B cell (primary cell): ENCODE data around the gene CDCA5. TPM values are rescaled to one million over a fixed set of nuclear protein-coding genes. Genes with fewer than 3 reads are reported as not detected.
A peak's percentile ranks its signal among the peaks of the same experiment; 100 is the strongest.

Experiments used
- ATAC-seq: fragments of 200-7000 bp; cut with Tn5 transposase; one replicate; pipeline ENCODE4 v1.10.0; 2021; ENCODE audit warnings: low read depth, mild to moderate bottlenecking, moderate number of reproducible peaks, moderate library complexity
- CTCF ChIA-PET: fragments of 350-600 bp; sonication (Branson Sonifier 250); formaldehyde crosslinking; loops from one replicate; lab custom pipeline; 2021; ENCODE audit warnings: antibody characterized with exemption, inconsistent platforms; lab: Charles Lee
- POLR2A ChIA-PET: fragments of 350-600 bp; sonication (Branson Sonifier 250); formaldehyde crosslinking; loops from one replicate; lab custom pipeline; 2021; ENCODE audit warnings: antibody characterized with exemption; lab: Charles Lee
- DNase-seq: peaks from one replicate; pipeline ENCODE4 v3.0.0; 2013
- H2AFZ ChIP-seq: 2 replicates; pipeline ENCODE4 v1.6.1; 2012; ENCODE audit warnings: mild to moderate bottlenecking, low read depth, low read length; ENCODE audit not compliant: insufficient read depth, poor library complexity, severe bottlenecking
- H3K27ac ChIP-seq, 2 donors: 1 replicate in 1 of 2; 2 replicates in 1 of 2; pipeline ENCODE4 v1.5.1; 2012 to 2013; ENCODE audit warnings: low read length in 2 of 2, mild to moderate bottlenecking in 2 of 2, moderate library complexity in 1 of 2
- H3K27me3 ChIP-seq, 4 experiments: fragments of 200-600 bp in 1 of 4; sonication (generic) in 1 of 4; replicated peaks in 1 of 4; 1 replicate in 2 of 4; 2 replicates in 2 of 4; pipeline versions ENCODE4 v1.6.1 to v1.7.0; 2013 to 2016; ENCODE audit warnings: low read length in 3 of 4, mild to moderate bottlenecking in 2 of 4, mixed read lengths in 1 of 4, moderate library complexity in 1 of 4; ENCODE audit not compliant: insufficient read depth in 4 of 4, control insufficient read depth in 3 of 4; ENCODE audit errors: control extremely low read depth in 1 of 4
- H3K36me3 ChIP-seq, 2 experiments: replicated peaks in 1 of 2; 1 replicate in 1 of 2; 2 replicates in 1 of 2; pipeline versions ENCODE4 v1.6.1 to v1.7.1; 2013; ENCODE audit warnings: low read length in 1 of 2; ENCODE audit not compliant: insufficient read depth in 2 of 2, control insufficient read depth in 1 of 2; ENCODE audit errors: control extremely low read depth in 1 of 2, extremely low read depth in 1 of 2
- H3K4me1 ChIP-seq, 2 donors: fragments of 200-600 bp in 1 of 2; sonication (generic) in 1 of 2; 1 replicate in 1 of 2; 2 replicates in 1 of 2; pipeline versions ENCODE4 v1.5.1 to v1.6.1; 2013 to 2017; ENCODE audit warnings: low read length in 2 of 2; ENCODE audit not compliant: control insufficient read depth in 2 of 2, insufficient read depth in 2 of 2
- H3K4me2 ChIP-seq: replicated peaks from 2 replicates; pipeline ENCODE3; 2012; ENCODE audit warnings: mild to moderate bottlenecking, low read depth, low read length; ENCODE audit not compliant: poor library complexity, severe bottlenecking
- H3K4me3 ChIP-seq, 5 experiments: fragments of 200-600 bp in 1 of 5; sonication (generic) in 1 of 5; 1 replicate in 3 of 5; 2 replicates in 2 of 5; pipeline versions ENCODE4 v1.5.1 to v1.7.0; 2011 to 2016; ENCODE audit warnings: low read length in 4 of 5, mild to moderate bottlenecking in 4 of 5, low read depth in 2 of 5, control low read depth in 1 of 5, moderate library complexity in 1 of 5; ENCODE audit not compliant: insufficient read depth in 1 of 5; ENCODE audit errors: control extremely low read depth in 1 of 5, extremely low read depth in 1 of 5
- H3K79me2 ChIP-seq: fragments of 200-600 bp; sonication (generic); one replicate; pipeline ENCODE4 v1.6.0; 2016; ENCODE audit warnings: low read length; ENCODE audit not compliant: control insufficient read depth, insufficient read depth
- H3K9ac ChIP-seq: fragments of 200-600 bp; sonication (generic); 2 replicates; pipeline ENCODE4 v1.6.1; 2017; ENCODE audit warnings: mild to moderate bottlenecking, low read length, moderate library complexity
- H3K9me3 ChIP-seq, 3 donors: one replicate each; pipeline versions ENCODE4 v1.6.1 to v1.7.1; 2013; ENCODE audit warnings: low read length in 2 of 3; ENCODE audit not compliant: control insufficient read depth in 2 of 3, insufficient read depth in 1 of 3; ENCODE audit errors: control extremely low read depth in 1 of 3
- H4K20me1 ChIP-seq: 2 replicates; pipeline ENCODE4 v1.6.0; 2012; ENCODE audit warnings: mild to moderate bottlenecking, low read length; ENCODE audit not compliant: insufficient read depth, control insufficient read depth, poor library complexity, severe bottlenecking
- H3K27ac Mint-ChIP-seq: one replicate; pipeline ENCODE4 v1.8.0; 2021; ENCODE audit warnings: mixed read lengths
- H3K27me3 Mint-ChIP-seq: one replicate; pipeline ENCODE4 v1.8.0; 2021; ENCODE audit warnings: mixed read lengths
- H3K4me1 Mint-ChIP-seq: one replicate; pipeline ENCODE4 v1.8.0; 2021; ENCODE audit warnings: mixed read lengths
- H3K4me3 Mint-ChIP-seq: one replicate; pipeline ENCODE4 v1.8.0; 2021; ENCODE audit warnings: mixed read lengths
- H3K9me3 Mint-ChIP-seq: one replicate; pipeline ENCODE4 v1.8.0; 2022; ENCODE audit warnings: mixed read lengths; ENCODE audit not compliant: insufficient read depth
- CTCF ChIP-seq: fragments of 200-600 bp; IDR thresholded peaks from one replicate; pipeline ENCODE4 v1.8.0; 2022; ENCODE audit warnings: antibody characterized with exemption, mild to moderate bottlenecking
- EZH2 ChIP-seq: IDR thresholded peaks from 2 replicates; pipeline ENCODE4 v1.6.1; 2012; ENCODE audit warnings: borderline replicate concordance, low read depth, mild to moderate bottlenecking, moderate library complexity, low read length; ENCODE audit not compliant: insufficient read depth, poor library complexity, severe bottlenecking
- WGBS: methylation state at CpG from one replicate; pipeline ENCODE4 v1.1.5; 2013; ENCODE audit warnings: missing lambda C conversion rate; ENCODE audit not compliant: insufficient coverage; 5-methylcytosine and 5-hydroxymethylcytosine counted together
- intact Hi-C: fragments of 100-400 bp; cut with micrococcal nuclease; formaldehyde crosslinking; loops from one replicate; pipeline ENCODE4 v1.10.0; 2022
- polyA plus RNA-seq: library from polyadenylated mRNA; depleted of rRNA; stranded (reverse); fragments of >200 nt; gene quantifications from 2 replicates; pipeline ENCODE4 v1.2.3, GENCODE V29; 2012
- total RNA-seq, 2 donors: library from RNA; stranded (reverse); fragments of 120-200 nt in 1 of 2; gene quantifications; 1 replicate in 1 of 2; 2 replicates in 1 of 2; pipeline versions ENCODE4 v1.2.3 to v1.2.4, GENCODE V29; 2013 to 2022

Gene CDCA5
- total and polyA plus RNA-seq, 2 donors (not counting 1 experiment from before 2014, with no cell fraction given) = 1.1 to 1.4 TPM

- H3K36me3 ChIP-seq = peaks cover 0 to 18% of the 10 kb centered on the region in 2 experiments
- peak overlapping the region; percentile 73 for H3K9ac ChIP-seq
- H3K27me3 ChIP-seq = no peaks in the 10 kb centered on the region
- Mint-ChIP-seq H3K27ac (peak overlapping the region; percentile 96), H3K4me1 (peaks cover 14% of the 10 kb centered on the region), H3K27me3 (no peaks in the 10 kb centered on the region), H3K4me3 (peak overlapping the region; percentile 95), H3K9me3 (no peaks in the 10 kb centered on the region)
- ChIA-PET POLR2A (interaction anchor here (0.6 to 1.4 kb wide), 7 partner anchors 13 to 1152 kb away, joined by 3 to 7 read pairs (median 4); partner anchors contain the start of genes FAU, MRPL49, SNX15 and TM7SF2), CTCF (interaction anchor here (0.5 to 2.3 kb wide), 7 partner anchors 10 to 236 kb away, joined by 3 to 17 read pairs (median 4); partner anchors contain the start of genes ARL2, CDCA5, SNX15 and VPS51)
- WGBS = 40% methylated on average over 7 of the region's 7 CpGs
- ATAC-seq (no peak), DNase-seq (no peak)
- no peaks in the 10 kb centered on the region for H4K20me1 ChIP-seq
- H3K4me3 ChIP-seq = peak overlapping the region; percentile 50 to 80 (median 75)
- no peak for TF ChIP-seq EZH2
- no peak for TF ChIP-seq CTCF
- no peaks in the 10 kb centered on the region for H3K9me3 ChIP-seq
- H3K79me2 ChIP-seq = peaks cover 10% of the 10 kb centered on the region
- peak overlapping the region; percentile 96 for H3K4me2 ChIP-seq
- H2AFZ ChIP-seq = peak overlapping the region; percentile 90
- H3K4me1 ChIP-seq = peaks cover 7 to 22% of the 10 kb centered on the region in 2 donors
- intact Hi-C loops = loop anchor here (1.0 to 10.0 kb wide), 5 partner anchors 13 to 484 kb away; partner anchors contain the start of genes CDCA5, SCYL1, SNX15 and SYVN1
- H3K27ac ChIP-seq = peak overlapping the region; percentile 67 to 72
Observed at GRCh38 chr11:65040520-65040846, 43.4 kb downstream of the CDCA5 start.

- no peak overlapping the region for H3K27ac Mint-ChIP-seq
- H3K4me1 Mint-ChIP-seq = peaks cover 7% of the 10 kb centered on the region
- Histone ChIP-seq H3K4me3 (no peak overlapping the region), H3K4me1 (peaks cover 7 to 17% of the 10 kb centered on the region in 2 donors), H3K36me3 (peaks cover 2 to 22% of the 10 kb centered on the region in 2 experiments), H3K27me3 (no peaks in the 10 kb centered on the region), H3K4me2 (no peak overlapping the region), H3K27ac (no peak overlapping the region), H3K9ac (no peak overlapping the region), H3K79me2 (peaks cover 5% of the 10 kb centered on the region), H4K20me1 (peaks cover 5% of the 10 kb centered on the region), H2AFZ (no peak overlapping the region), H3K9me3 (no peaks in the 10 kb centered on the region)
- no peaks in the 10 kb centered on the region for H3K9me3 Mint-ChIP-seq
- POLR2A ChIA-PET = interaction anchor here (0.6 kb wide), 1 partner anchor 11 kb away, joined by 3 read pairs; no protein-coding TSS in a partner anchor
- DNase-seq (no peak), ATAC-seq (no peak)
- no peak overlapping the region for H3K4me3 Mint-ChIP-seq
- CTCF ChIA-PET = interaction anchor here (1.2 kb wide), 1 partner anchor 22 kb away, joined by 3 read pairs; no protein-coding TSS in a partner anchor
- intact Hi-C loops = no loop called here
- no peaks in the 10 kb centered on the region for H3K27me3 Mint-ChIP-seq
- no CpG with 5 or more reads among the region's 6 CpGs for WGBS
- TF ChIP-seq CTCF = no peak
Observed at GRCh38 chr11:65036931-65037330, 46.9 kb downstream of the CDCA5 start.
